Fibroblast of skin of right biceps (primary cell): Measurements from ENCODE around the gene YAF2.

Experiments
- DNase-seq: peaks from one replicate; pipeline ENCODE4 v3.0.0-alpha.2; 2013

Gene YAF2

DNA sequence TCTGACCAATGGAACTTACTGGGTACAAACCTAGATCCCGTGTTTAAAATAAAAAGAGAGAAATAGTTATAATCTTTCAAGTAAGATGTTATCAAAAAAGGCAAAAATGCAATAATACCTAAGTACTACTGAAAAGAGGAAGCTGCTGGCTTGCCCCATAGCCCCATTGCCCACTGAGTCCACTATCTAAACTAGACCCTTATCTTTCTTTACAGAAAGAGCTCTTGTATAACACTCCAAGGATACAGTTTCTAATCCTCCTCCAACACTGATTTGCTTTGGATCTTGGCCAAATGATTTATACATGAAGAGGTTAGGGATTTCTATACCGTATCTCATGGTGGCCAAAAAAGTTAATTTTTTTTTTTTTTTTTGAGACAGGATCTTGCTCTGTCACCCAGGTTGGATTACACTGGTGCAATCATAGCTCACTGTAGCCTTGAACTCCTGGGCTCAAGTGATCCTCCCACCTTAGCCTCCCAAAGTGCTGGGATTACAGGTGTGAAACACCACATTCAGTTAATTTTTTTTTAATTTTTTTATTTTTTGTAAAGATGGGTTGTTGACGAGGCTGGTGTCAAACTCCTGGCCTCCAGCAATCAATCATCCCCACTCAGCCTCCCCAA is 96.0 kb downstream of the YAF2 start:
- no peak for DNase-seq

- peak; percentile 61 for DNase-seq
These were observed 97.1 kb downstream of the YAF2 start for GRCh38 chr12:42140901-42141300.

DNA sequence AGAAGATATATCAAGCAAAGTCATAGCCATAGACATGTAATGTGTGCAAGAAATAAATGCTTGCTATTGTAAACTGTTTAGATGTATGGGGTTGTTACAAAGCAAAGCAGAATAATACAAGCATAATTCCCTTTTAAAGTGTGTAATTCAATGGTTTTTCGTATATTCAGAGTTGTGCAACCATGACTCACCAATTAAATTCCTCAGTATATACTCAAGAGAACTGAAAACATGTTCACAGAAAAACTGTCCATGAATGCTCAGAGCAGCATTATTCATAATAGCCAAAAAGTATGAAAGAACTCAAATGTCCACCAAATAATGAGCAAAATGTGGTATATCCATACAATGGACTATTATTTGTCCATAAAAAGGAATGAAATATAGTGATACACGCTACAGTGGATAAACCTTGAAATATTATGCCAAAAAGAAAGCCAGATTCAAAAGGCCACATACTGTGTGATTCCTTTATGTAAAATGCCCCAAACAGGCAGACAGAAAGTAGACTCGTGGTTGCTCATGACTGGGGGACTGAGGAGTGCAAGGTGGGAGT is 102.7 kb downstream of the YAF2 start:
- DNase-seq = peak; percentile 79

DNA sequence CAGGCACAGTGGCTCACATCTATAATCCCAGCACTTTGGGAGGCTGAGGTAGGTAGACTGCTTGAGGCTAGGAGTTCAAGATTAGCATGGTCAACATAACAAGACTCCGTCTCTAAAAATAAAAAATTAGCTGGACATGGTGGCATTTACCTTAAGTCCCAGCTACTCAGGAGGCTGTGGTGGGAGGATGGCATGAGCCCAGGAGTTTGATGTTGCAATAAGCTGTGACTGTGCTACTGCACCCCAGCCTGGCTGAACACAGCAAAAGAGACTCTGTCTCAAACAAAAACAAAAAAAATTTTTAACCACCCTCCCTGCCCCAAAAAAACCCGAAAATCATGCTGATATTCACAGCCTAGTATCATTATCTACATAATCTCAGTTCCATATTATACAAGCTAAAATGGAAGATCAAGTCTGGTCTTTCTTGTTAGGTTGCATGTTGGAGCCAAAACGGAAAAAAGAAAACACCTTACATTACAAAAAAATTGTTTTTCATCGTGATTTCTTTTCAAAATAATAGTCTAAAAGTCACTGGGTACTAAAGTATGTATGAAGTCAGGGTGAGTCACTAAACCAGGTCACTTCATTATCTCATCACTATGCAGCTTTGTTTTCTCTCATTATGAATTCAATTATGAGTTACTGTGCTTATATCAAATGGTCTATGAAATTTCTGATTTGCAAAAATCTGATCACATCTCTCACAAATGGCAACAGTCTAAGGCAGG is 107.2 kb downstream of the YAF2 start:
- peak; percentile 57 for DNase-seq

GRCh38 chr12:42129595-42130204 is 108.3 kb downstream of the YAF2 start:
- peak; percentile 75 for DNase-seq

GRCh38 chr12:42128888-42129287 is 109.2 kb downstream of the YAF2 start:
- no peak for DNase-seq

DNA sequence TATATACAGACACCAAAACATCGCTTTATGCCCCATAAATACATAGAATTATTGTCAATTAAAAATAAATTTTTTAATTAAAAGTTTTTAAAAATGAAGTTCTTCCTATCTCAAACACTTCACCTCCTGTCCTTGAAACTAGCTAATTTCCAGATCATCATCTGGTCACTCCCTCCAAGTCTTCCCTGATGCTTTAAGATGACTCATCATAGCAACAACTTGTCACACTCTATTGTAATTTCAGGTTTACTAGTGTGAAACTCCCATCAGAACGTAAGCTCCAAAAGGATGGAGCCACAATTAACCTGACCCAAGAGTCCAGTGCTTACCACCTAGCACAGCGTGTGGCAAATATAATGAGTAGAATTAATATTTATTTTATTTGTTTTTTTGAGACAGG is 109.7 kb downstream of the YAF2 start:
- no peak for DNase-seq

GRCh38 chr12:42126963-42127362 is 111.1 kb downstream of the YAF2 start:
- DNase-seq = no peak

GRCh38 chr12:42125388-42125767 is 112.7 kb downstream of the YAF2 start:
- no peak for DNase-seq

GRCh38 chr12:42124764-42125387 is 113.2 kb downstream of the YAF2 start:
- no peak for DNase-seq

DNA sequence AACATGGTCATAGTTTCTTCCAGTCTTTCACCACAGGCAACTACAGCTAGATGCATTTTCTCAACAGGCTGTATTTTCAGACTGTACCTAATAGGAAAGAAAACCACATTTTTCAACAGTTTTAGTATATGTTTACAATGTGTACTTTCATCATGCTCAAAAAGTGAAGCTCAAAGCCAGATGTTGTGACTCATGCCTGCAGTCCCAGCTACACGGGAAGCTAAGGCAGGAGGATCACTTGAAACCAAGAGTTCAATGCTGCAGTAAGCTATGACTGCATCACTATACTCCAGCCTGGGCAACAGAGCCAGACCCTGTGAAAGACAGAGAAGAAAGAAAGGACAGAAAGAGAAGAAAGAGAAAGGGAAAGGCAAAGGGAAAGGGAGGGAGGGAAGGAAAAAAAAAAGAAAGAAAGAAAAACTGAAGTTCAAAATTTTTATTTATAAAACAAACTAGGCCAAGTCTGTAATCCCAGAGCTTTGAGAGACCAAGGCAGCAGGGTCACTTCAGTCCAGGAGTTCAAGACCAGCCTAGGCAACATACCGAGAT is 118.9 kb downstream of the YAF2 start:
- DNase-seq = peak; percentile 84

DNA sequence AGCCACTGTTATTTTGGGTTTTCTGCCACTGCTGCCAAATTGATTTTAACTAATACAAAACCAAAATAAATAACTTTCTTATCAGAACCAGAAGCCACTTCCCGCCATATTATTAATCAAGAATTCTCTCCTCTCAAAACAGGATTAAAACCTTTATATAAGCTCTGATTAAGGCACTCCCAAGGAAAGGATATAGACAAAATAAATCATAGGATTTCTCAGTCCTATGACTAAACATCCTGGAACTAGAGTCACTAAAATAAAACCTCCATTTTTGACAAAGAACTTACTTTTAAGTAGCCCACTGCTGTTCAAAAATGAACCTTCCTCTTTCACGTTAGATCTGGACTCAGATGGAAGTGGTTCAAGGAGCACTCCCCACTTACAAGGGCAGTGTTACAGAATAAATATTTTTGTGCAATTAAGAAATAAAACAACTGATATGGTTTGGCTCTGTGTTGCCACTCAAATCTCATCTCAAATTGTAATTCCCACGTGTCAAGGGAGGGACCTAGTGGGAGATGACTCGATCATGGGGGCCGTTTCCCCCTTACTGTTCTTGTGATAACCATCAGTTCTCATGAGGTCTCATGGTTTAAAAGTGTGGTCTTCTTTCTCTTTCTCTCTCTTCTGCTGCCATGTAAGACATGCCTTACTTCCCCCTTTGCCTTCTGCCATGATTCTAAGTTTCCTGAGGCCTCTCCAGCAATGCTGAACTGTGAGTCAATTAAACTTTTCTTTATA is 119.7 kb downstream of the YAF2 start:
- DNase-seq = peak; percentile 42

GRCh38 chr12:42109031-42109430 is 129.0 kb downstream of the YAF2 start:
- DNase-seq = no peak
